Activated naive CD4-positive, alpha-beta T cell treated with Interleukin-2 at 50 U/mL for 16 hours (primary cell): ENCODE measurements around the gene GAS6.
"Not testable (repeated sequence)": the region's sequence is repeated elsewhere in the genome, so short reads cannot be mapped to it uniquely, and the experiment has no call there.

ENCODE experiments used
- DNase-seq: peaks from one replicate; pipeline ENCODE4 v3.0.0-alpha.2; 2020

Gene GAS6

GRCh38 chr13:113886561-113887112, 22.8 kb upstream of the GAS6 start:
- DNase-seq: no peak

- DNase-seq: no peak
Measured at GRCh38 chr13:113884821-113885220, 20.9 kb upstream of the GAS6 start.

GRCh38 chr13:113883921-113884804, 20.3 kb upstream of the GAS6 start:
- no peak for DNase-seq

GRCh38 chr13:113883314-113883811, 19.5 kb upstream of the GAS6 start:
- no peak for DNase-seq

GRCh38 chr13:113882716-113883115, 18.8 kb upstream of the GAS6 start:
- DNase-seq: no peak

- no peak for DNase-seq
Measured at GRCh38 chr13:113882267-113882630, 18.4 kb upstream of the GAS6 start.

- DNase-seq: no peak
Measured at GRCh38 chr13:113881614-113882266, 17.9 kb upstream of the GAS6 start.

GRCh38 chr13:113880651-113881611, 17.1 kb upstream of the GAS6 start:
- no peak for DNase-seq

- no peak for DNase-seq
Measured at GRCh38 chr13:113879494-113880360, 15.9 kb upstream of the GAS6 start.

GRCh38 chr13:113879017-113879416, 15.1 kb upstream of the GAS6 start:
- no peak for DNase-seq

- DNase-seq: no peak
Measured at GRCh38 chr13:113877149-113877990, 13.5 kb upstream of the GAS6 start.

GRCh38 chr13:113876346-113877148, 12.7 kb upstream of the GAS6 start:
- DNase-seq: no peak

- no peak for DNase-seq
Measured at GRCh38 chr13:113875837-113876281, 12.0 kb upstream of the GAS6 start.

GRCh38 chr13:113875429-113875815, 11.5 kb upstream of the GAS6 start:
- no peak for DNase-seq

GRCh38 chr13:113874579-113875428, 10.9 kb upstream of the GAS6 start:
- DNase-seq: no peak

GRCh38 chr13:113874177-113874576, 10.3 kb upstream of the GAS6 start:
- DNase-seq: no peak

- no peak for DNase-seq
Measured at GRCh38 chr13:113869263-113869662, 5.4 kb upstream of the GAS6 start.

- DNase-seq: not testable (repeated sequence)
Measured at GRCh38 chr13:113867913-113868312, 4.0 kb upstream of the GAS6 start.

- no peak for DNase-seq
Measured at GRCh38 chr13:113865427-113865826, 1.6 kb upstream of the GAS6 start.
